ENCODE data around the gene SALL1.

The SALL1 gene

GRCh38 chr16:51157698-51158097 is 6.6 kb upstream of the SALL1 start:
- in situ Hi-C loops (cut with MboI; ENCODE audit: low sequenced_read_pairs) = no loop called here

GRCh38 chr16:51156807-51157200 is 5.7 kb upstream of the SALL1 start:
- in situ Hi-C loops (cut with MboI; ENCODE audit: low sequenced_read_pairs) = no loop called here

- in situ Hi-C loops (cut with MboI; ENCODE audit: low sequenced_read_pairs) = no loop called here
Observed at GRCh38 chr16:51155820-51156806, 5.0 kb upstream of the SALL1 start.

GRCh38 chr16:51155199-51155607 is 4.1 kb upstream of the SALL1 start:
- in situ Hi-C loops (cut with MboI; ENCODE audit: low sequenced_read_pairs) = no loop called here

- in situ Hi-C loops (cut with MboI; ENCODE audit: low sequenced_read_pairs) = no loop called here
Observed at GRCh38 chr16:51154271-51155171, 3.5 kb upstream of the SALL1 start.

GRCh38 chr16:51153577-51154031 is 2.5 kb upstream of the SALL1 start:
- in situ Hi-C loops (cut with MboI; ENCODE audit: low sequenced_read_pairs) = no loop called here

- in situ Hi-C loops (cut with MboI; ENCODE audit: low sequenced_read_pairs) = no loop called here
Observed at GRCh38 chr16:51152691-51153576, 1.9 kb upstream of the SALL1 start.

- in situ Hi-C loops (cut with MboI; ENCODE audit: low sequenced_read_pairs) = no loop called here
Observed at GRCh38 chr16:51151961-51152663, 1.0 kb upstream of the SALL1 start.

GRCh38 chr16:51151435-51151960 is 428 bp upstream of the SALL1 start:
- in situ Hi-C loops (cut with MboI; ENCODE audit: low sequenced_read_pairs) = no loop called here

GRCh38 chr16:51150165-51150887 is 744 bp downstream of the SALL1 start:
- in situ Hi-C loops (cut with MboI; ENCODE audit: low sequenced_read_pairs) = no loop called here

- in situ Hi-C loops (cut with MboI; ENCODE audit: low sequenced_read_pairs) = no loop called here
Observed at GRCh38 chr16:51149721-51150164, 1.3 kb downstream of the SALL1 start.

GRCh38 chr16:51149251-51149661 is 1.8 kb downstream of the SALL1 start:
- in situ Hi-C loops (cut with MboI; ENCODE audit: low sequenced_read_pairs) = no loop called here

GRCh38 chr16:51148678-51149228 is 2.3 kb downstream of the SALL1 start:
- in situ Hi-C loops (cut with MboI; ENCODE audit: low sequenced_read_pairs) = no loop called here

GRCh38 chr16:51147776-51148677 is 3.0 kb downstream of the SALL1 start:
- in situ Hi-C loops (cut with MboI; ENCODE audit: low sequenced_read_pairs) = no loop called here

GRCh38 chr16:51146256-51146924 is 4.7 kb downstream of the SALL1 start:
- in situ Hi-C loops (cut with MboI; ENCODE audit: low sequenced_read_pairs) = no loop called here

GRCh38 chr16:51144203-51144602 is 6.9 kb downstream of the SALL1 start:
- in situ Hi-C loops (cut with MboI; ENCODE audit: low sequenced_read_pairs) = no loop called here
